Endothelial cell of umbilical vein (primary cell): ENCODE measurements around the gene SCAMP4. TPM values are rescaled to one million over a fixed set of nuclear protein-coding genes. Genes with fewer than 3 reads are reported as not detected.

Source experiments
- BruUV-seq: library from RNA; stranded (reverse); fragments of 400-500 nt; replicated peaks from 2 replicates; lab custom pipeline; 2021; lab: Mats Ljungman, UMichigan
- CTCF ChIA-PET: fragments of 300-600, 350-600 bp; sonication (Branson Sonifier 250); formaldehyde crosslinking; loops from one replicate; lab custom pipeline; 2021; ENCODE audit warnings: antibody characterized with exemption, inconsistent platforms; lab: Charles Lee
- POLR2A ChIA-PET: fragments of 300-600, 350-600 bp; sonication (Branson Sonifier 250); formaldehyde crosslinking; loops from one replicate; lab custom pipeline; 2021; ENCODE audit warnings: antibody characterized with exemption, inconsistent platforms; lab: Charles Lee
- DNase-seq: peaks from one replicate; pipeline ENCODE4 v3.0.0-alpha.2; 2011; ENCODE audit warnings: low read depth, low spot score
- FAIRE-seq: peaks from 2 replicates; lab custom pipeline; 2011; peaks lifted over from hg19 to GRCh38; lab: Jason Lieb, UNC
- H2AFZ ChIP-seq: 2 replicates; pipeline ENCODE4 v1.6.0; 2012; ENCODE audit warnings: low read depth, low read length, control low read depth, inconsistent platforms
- H3K27ac ChIP-seq: 2 replicates; pipeline ENCODE4 v1.5.1; 2011; ENCODE audit warnings: low read depth, mild to moderate bottlenecking, control low read depth, low read length, moderate library complexity; ENCODE audit not compliant: insufficient read depth
- H3K27me3 ChIP-seq, 2 experiments: 2 replicates each; pipeline versions ENCODE4 v1.6.0 to v1.6.1; 2011; ENCODE audit warnings: low read length in 2 of 2, mixed read lengths in 1 of 2; ENCODE audit not compliant: control insufficient read depth in 2 of 2, insufficient read depth in 2 of 2
- H3K36me3 ChIP-seq, 2 experiments: 2 replicates in 1 of 2; 3 replicates in 1 of 2; pipeline ENCODE4 v1.5.1; 2011; ENCODE audit warnings: low read length in 2 of 2, mild to moderate bottlenecking in 1 of 2, moderate library complexity in 1 of 2; ENCODE audit not compliant: control insufficient read depth in 2 of 2, insufficient read depth in 2 of 2; ENCODE audit errors: extremely low read depth in 1 of 2
- H3K4me1 ChIP-seq: 3 replicates; pipeline ENCODE4 v1.5.1; 2011; ENCODE audit warnings: mild to moderate bottlenecking, low read length; ENCODE audit not compliant: control insufficient read depth, insufficient read depth; ENCODE audit errors: extremely low read depth
- H3K4me2 ChIP-seq: 2 replicates; pipeline ENCODE4 v1.6.1; 2011; ENCODE audit warnings: low read length, control low read depth, mixed read lengths; ENCODE audit not compliant: insufficient read depth
- H3K4me3 ChIP-seq, 3 experiments: fragments of 200-600 bp in 1 of 3; sonication (generic), shearing (Covaris generic) in 1 of 3; replicated peaks in 1 of 3; 2 replicates each; pipeline ENCODE4 v1.5.1; 2011 to 2016; ENCODE audit warnings: control low read depth in 3 of 3, low read length in 3 of 3, mild to moderate bottlenecking in 2 of 3, inconsistent platforms in 1 of 3, low read depth in 1 of 3, moderate library complexity in 1 of 3; ENCODE audit not compliant: insufficient read depth in 1 of 3
- H3K79me2 ChIP-seq: 2 replicates; pipeline ENCODE4 v1.6.0; 2012; ENCODE audit warnings: low read length, inconsistent platforms; ENCODE audit not compliant: control insufficient read depth, insufficient read depth
- H3K9ac ChIP-seq: replicated peaks from 2 replicates; pipeline ENCODE3; 2011; ENCODE audit warnings: low read length, control low read depth; ENCODE audit not compliant: insufficient read depth; ENCODE audit errors: extremely low read depth
- H3K9me1 ChIP-seq: replicated peaks from 3 replicates; pipeline ENCODE4 v1.6.0; 2011; ENCODE audit warnings: mild to moderate bottlenecking, low read length; ENCODE audit not compliant: control insufficient read depth, insufficient read depth; ENCODE audit errors: extremely low read depth
- H3K9me3 ChIP-seq: replicated peaks from 2 replicates; pipeline ENCODE4 v1.5.1; 2012; ENCODE audit warnings: low read length, inconsistent platforms; ENCODE audit not compliant: control insufficient read depth, insufficient read depth
- H4K20me1 ChIP-seq: replicated peaks from 2 replicates; pipeline ENCODE3; 2011; ENCODE audit warnings: mild to moderate bottlenecking, low read length; ENCODE audit not compliant: control insufficient read depth, insufficient read depth; ENCODE audit errors: extremely low read depth
- CTCF ChIP-seq, 2 donors: IDR thresholded peaks; 1 replicate in 1 of 2; 2 replicates in 1 of 2; pipeline ENCODE4 v1.5.1; 2011; ENCODE audit warnings: low read length in 2 of 2, mild to moderate bottlenecking in 2 of 2, moderate library complexity in 2 of 2, control low read depth in 1 of 2, inconsistent platforms in 1 of 2, low read depth in 1 of 2; ENCODE audit not compliant: insufficient read depth in 1 of 2; ENCODE audit errors: extremely low read depth in 1 of 2
- EZH2 ChIP-seq: IDR thresholded peaks from 2 replicates; pipeline ENCODE4 v1.6.1; 2012; ENCODE audit warnings: borderline replicate concordance, low read depth, mild to moderate bottlenecking, moderate library complexity, low read length, inconsistent platforms; ENCODE audit not compliant: severe bottlenecking
- FOS ChIP-seq: IDR thresholded peaks from 2 replicates; pipeline ENCODE4 v1.6.1; 2011; ENCODE audit warnings: mild to moderate bottlenecking, low read length, moderate library complexity, borderline replicate concordance; ENCODE audit not compliant: insufficient read depth
- GATA2 ChIP-seq: IDR thresholded peaks from 2 replicates; pipeline ENCODE4 v1.7.0; 2011; ENCODE audit warnings: low read depth, mild to moderate bottlenecking, moderate library complexity, mixed read lengths, low read length; ENCODE audit not compliant: insufficient read length, insufficient read depth
- JUN ChIP-seq: IDR thresholded peaks from 2 replicates; pipeline ENCODE4 v1.6.1; 2011; ENCODE audit warnings: borderline replicate concordance, low read depth; ENCODE audit not compliant: insufficient read length, insufficient read depth
- MAX ChIP-seq: IDR thresholded peaks from 2 replicates; pipeline ENCODE4 v1.6.1; 2011; ENCODE audit not compliant: insufficient read depth, insufficient read length
- MYC ChIP-seq: IDR thresholded peaks from one replicate; pipeline ENCODE4 v1.6.1; 2011; ENCODE audit warnings: mild to moderate bottlenecking, low read depth, low read length
- POLR2A ChIP-seq: IDR thresholded peaks from 2 replicates; pipeline ENCODE4 v1.6.1; 2012; ENCODE audit warnings: low read depth, mild to moderate bottlenecking, control low read depth, low read length
- POLR2AphosphoS5 ChIP-seq: IDR thresholded peaks from 2 replicates; pipeline ENCODE4 v1.6.1; 2012; ENCODE audit warnings: low read depth, mild to moderate bottlenecking, control low read depth, low read length, moderate library complexity; ENCODE audit not compliant: insufficient read depth
- dilution Hi-C: fragments of 300-500 bp; cut with MboI; formaldehyde crosslinking; loops from one replicate; pipeline ENCODE4 v1.15.0; 2019; ENCODE audit warnings: low sequenced_read_pairs; ENCODE audit not compliant: extremely low pct_ligation_motif_present
- intact Hi-C: fragments of 100-400 bp; cut with micrococcal nuclease; formaldehyde crosslinking; loops from one replicate; pipeline ENCODE4 v1.10.0; 2022
- polyA plus RNA-seq, 4 experiments: library from polyadenylated mRNA; depleted of rRNA in 3 of 4; stranded (reverse) in 3 of 4; unstranded in 1 of 4; fragments of >200 nt; gene quantifications; 2 replicates each; pipeline versions ENCODE4 v1.2.1 to v1.2.3, GENCODE V29; 2011 to 2012; ENCODE audit warnings: missing spikeins in 1 of 4
- total RNA-seq: library from RNA; stranded (reverse); gene quantifications from 2 replicates; pipeline ENCODE4 v1.2.3, GENCODE V29; 2021

The SCAMP4 gene
- total and polyA plus RNA-seq, 2 donors (not counting 3 experiments of a cell fraction or from before 2014, with no cell fraction given) = 24.4 to 68.2 TPM

- no TSS peak for BruUV-seq
- ChIA-PET POLR2A (no interaction called here), CTCF (no interaction called here)
- H3K4me3 ChIP-seq = peak overlapping the region; percentile 78 to 99 (median 85)
- H3K9me3 ChIP-seq = no peaks in the 10 kb centered on the region
- no peak for TF ChIP-seq FOS
- TF ChIP-seq EZH2 = no peak
- TF ChIP-seq JUN = no peak
- TF ChIP-seq MYC = no peak
- TF ChIP-seq POLR2AphosphoS5 = no peak
- TF ChIP-seq GATA2 = no peak
- no peak for TF ChIP-seq CTCF (IDR thresholded peaks at IDR 0.05; ENCODE audit: extremely low read depth in 1 of 2, insufficient read depth in 1 of 2, low read depth in 1 of 2, low read length in 2 of 2)
- TF ChIP-seq MAX = no peak
- no peak for TF ChIP-seq POLR2A
- no peak overlapping the region for H3K27ac ChIP-seq
- H3K36me3 ChIP-seq = no peaks in the 10 kb centered on the region
- peaks cover 41% of the 10 kb centered on the region for H3K4me1 ChIP-seq
- peak overlapping the region; percentile 89 for H3K4me2 ChIP-seq
- H2AFZ ChIP-seq = no peak overlapping the region
- no peaks in the 10 kb centered on the region for H3K27me3 ChIP-seq
- intact Hi-C loops (no loop called here), dilution Hi-C loops (no loop called here)
- no peak for FAIRE-seq
- DNase-seq = no peak
- no peaks in the 10 kb centered on the region for H3K9me1 ChIP-seq
- H3K79me2 ChIP-seq = peaks cover 68% of the 10 kb centered on the region
- H3K9ac ChIP-seq = peak overlapping the region; percentile 82
- H4K20me1 ChIP-seq = no peaks in the 10 kb centered on the region
Observed at GRCh38 chr19:1860821-1861598, 44.2 kb upstream of the SCAMP4 start.
